Glutamatergic neuron (in vitro differentiated cells): ENCODE results near the gene KCNG2. TPM values are rescaled to one million over a fixed set of nuclear protein-coding genes. Genes with fewer than 3 reads are reported as not detected.

ENCODE experiments used
- DNase-seq: peaks from one replicate; pipeline ENCODE4 v3.0.0; 2022
- H3K27ac Mint-ChIP-seq: one replicate; pipeline ENCODE4 v1.8.0; 2020; ENCODE audit warnings: mild to moderate bottlenecking, mixed read lengths, inconsistent platforms; ENCODE audit not compliant: unreplicated experiment
- H3K27me3 Mint-ChIP-seq: one replicate; pipeline ENCODE4 v1.8.0; 2020; ENCODE audit warnings: mild to moderate bottlenecking, moderate library complexity, mixed read lengths, inconsistent platforms; ENCODE audit not compliant: unreplicated experiment
- H3K36me3 Mint-ChIP-seq: one replicate; pipeline ENCODE4 v1.8.0; 2020; ENCODE audit warnings: mild to moderate bottlenecking, mixed read lengths, inconsistent platforms; ENCODE audit not compliant: unreplicated experiment
- H3K4me1 Mint-ChIP-seq: one replicate; pipeline ENCODE4 v1.8.0; 2020; ENCODE audit warnings: mild to moderate bottlenecking, low read depth, mixed read lengths, inconsistent platforms; ENCODE audit not compliant: unreplicated experiment
- H3K4me3 Mint-ChIP-seq: one replicate; pipeline ENCODE4 v1.8.0; 2020; ENCODE audit warnings: mild to moderate bottlenecking, mixed read lengths, inconsistent platforms; ENCODE audit not compliant: unreplicated experiment
- H3K9me3 Mint-ChIP-seq: one replicate; pipeline ENCODE4 v1.8.0; 2020; ENCODE audit warnings: mild to moderate bottlenecking, moderate library complexity, mixed read lengths, inconsistent platforms; ENCODE audit not compliant: unreplicated experiment
- total RNA-seq: library from RNA; stranded (reverse); fragmentation: NEBNext Ultra II Directional; extraction: Animal tissue kit (Norgen Biotek cat#: 25700); gene quantifications from one replicate; pipeline ENCODE4 v1.2.1, GENCODE V29; 2021; ENCODE audit not compliant: unreplicated experiment
- TF ChIP-seq, protein P1 (sequence below): fragments of 200-600 bp; sonication (generic); IDR thresholded peaks from one replicate; pipeline ENCODE4 v1.5.0; 2021; ENCODE audit not compliant: partially characterized antibody, unreplicated experiment

KCNG2 gene
- total RNA-seq, 1 donor from 2014 or later, result 1.6 TPM

DNA sequence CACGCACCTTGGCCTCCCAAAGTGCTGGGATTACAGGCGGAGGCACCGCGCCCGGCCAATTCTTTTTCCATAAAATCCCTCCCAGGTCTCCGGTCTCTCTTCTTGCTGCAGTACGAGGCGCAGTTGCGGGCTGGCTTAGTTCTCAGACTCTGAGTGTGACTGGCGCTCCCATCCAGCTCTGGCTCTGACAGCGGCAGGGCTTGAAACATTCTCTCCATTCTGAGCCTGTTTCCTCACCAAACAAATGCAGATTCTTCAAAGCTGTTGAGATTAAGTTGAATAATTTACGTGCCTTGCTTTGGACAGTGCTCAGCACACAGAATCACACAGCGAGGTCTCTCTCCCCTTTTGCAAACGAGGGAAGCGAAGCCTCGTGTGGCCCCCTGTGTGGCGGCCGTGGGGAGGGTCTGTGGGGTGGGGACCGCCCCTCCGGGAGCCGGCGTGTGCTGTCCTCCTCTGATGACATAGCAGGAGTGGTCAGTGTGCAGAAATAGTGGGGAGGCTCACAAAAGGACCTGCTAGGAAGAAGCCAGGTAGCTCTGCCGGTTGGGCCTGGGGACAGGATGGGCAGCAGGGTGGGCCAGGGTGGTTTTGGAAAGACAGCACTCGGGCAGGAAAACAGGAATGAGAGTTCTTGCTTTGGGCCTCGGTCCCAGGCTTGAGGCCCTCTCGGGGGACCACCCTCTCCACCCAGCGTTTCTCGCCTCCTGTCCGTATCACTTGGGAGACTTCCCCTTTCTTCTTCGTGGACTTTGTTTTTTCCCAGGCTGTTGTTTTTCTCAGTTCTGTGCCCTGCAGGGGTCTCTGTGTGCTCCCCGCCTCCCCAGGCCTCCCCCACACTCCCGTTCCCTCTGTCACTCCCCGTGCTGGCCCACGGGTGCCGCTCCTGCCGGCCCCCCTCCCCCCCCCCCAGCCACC, 75.0 kb downstream of the KCNG2 start:
- H3K27ac Mint-ChIP-seq, result no peak overlapping the region
- peaks cover 6% of the 10 kb centered on the region for H3K27me3 Mint-ChIP-seq
- H3K9me3 Mint-ChIP-seq, result peaks cover 13% of the 10 kb centered on the region
- H3K36me3 Mint-ChIP-seq, result no peaks in the 10 kb centered on the region
- no peak overlapping the region for H3K4me3 Mint-ChIP-seq
- TF ChIP-seq, protein P1, sequence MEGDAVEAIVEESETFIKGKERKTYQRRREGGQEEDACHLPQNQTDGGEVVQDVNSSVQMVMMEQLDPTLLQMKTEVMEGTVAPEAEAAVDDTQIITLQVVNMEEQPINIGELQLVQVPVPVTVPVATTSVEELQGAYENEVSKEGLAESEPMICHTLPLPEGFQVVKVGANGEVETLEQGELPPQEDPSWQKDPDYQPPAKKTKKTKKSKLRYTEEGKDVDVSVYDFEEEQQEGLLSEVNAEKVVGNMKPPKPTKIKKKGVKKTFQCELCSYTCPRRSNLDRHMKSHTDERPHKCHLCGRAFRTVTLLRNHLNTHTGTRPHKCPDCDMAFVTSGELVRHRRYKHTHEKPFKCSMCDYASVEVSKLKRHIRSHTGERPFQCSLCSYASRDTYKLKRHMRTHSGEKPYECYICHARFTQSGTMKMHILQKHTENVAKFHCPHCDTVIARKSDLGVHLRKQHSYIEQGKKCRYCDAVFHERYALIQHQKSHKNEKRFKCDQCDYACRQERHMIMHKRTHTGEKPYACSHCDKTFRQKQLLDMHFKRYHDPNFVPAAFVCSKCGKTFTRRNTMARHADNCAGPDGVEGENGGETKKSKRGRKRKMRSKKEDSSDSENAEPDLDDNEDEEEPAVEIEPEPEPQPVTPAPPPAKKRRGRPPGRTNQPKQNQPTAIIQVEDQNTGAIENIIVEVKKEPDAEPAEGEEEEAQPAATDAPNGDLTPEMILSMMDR, result no peak
- H3K4me1 Mint-ChIP-seq, result peaks cover 4% of the 10 kb centered on the region
- DNase-seq, result no peak

DNA sequence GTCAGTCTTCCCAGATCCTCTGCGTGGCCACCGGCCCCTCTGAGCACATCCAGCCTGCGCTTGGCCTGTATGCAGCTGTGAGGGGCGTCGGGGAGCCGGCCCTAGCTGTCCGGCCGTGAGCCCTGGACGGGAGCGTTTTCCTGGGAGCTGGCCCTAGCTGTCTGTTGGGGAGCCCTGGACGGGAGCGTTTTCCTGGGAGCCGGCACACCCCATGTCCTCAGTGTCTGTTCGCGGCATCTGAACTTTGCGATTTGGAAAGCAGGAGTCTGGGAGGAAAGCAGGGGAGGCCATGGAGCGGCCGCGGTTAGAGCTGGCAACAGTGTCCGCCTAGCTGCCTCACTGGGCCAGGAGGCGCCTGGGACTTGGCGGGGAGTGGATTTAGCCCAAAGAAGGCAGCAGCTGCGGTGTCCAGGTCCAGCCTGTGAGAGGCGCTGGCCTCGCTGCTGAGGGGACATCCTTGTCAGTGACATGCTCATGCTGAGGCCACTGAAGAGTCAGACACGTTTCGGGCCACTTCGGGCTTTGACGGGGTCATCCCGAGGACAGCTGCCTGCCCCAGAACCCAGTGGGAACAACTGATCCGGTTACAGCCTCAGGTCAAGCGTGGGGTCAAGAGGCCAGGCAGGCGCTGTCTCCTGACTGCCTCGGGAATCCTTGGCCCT, 75.8 kb downstream of the KCNG2 start:
- DNase-seq, result no peak
- Mint-ChIP-seq H3K4me3 (no peak overlapping the region), H3K36me3 (peaks cover 3% of the 10 kb centered on the region), H3K4me1 (peaks cover 4% of the 10 kb centered on the region), H3K27me3 (peaks cover 6% of the 10 kb centered on the region), H3K27ac (no peak overlapping the region), H3K9me3 (peaks cover 12% of the 10 kb centered on the region)
- TF ChIP-seq, protein P1, result no peak

DNA sequence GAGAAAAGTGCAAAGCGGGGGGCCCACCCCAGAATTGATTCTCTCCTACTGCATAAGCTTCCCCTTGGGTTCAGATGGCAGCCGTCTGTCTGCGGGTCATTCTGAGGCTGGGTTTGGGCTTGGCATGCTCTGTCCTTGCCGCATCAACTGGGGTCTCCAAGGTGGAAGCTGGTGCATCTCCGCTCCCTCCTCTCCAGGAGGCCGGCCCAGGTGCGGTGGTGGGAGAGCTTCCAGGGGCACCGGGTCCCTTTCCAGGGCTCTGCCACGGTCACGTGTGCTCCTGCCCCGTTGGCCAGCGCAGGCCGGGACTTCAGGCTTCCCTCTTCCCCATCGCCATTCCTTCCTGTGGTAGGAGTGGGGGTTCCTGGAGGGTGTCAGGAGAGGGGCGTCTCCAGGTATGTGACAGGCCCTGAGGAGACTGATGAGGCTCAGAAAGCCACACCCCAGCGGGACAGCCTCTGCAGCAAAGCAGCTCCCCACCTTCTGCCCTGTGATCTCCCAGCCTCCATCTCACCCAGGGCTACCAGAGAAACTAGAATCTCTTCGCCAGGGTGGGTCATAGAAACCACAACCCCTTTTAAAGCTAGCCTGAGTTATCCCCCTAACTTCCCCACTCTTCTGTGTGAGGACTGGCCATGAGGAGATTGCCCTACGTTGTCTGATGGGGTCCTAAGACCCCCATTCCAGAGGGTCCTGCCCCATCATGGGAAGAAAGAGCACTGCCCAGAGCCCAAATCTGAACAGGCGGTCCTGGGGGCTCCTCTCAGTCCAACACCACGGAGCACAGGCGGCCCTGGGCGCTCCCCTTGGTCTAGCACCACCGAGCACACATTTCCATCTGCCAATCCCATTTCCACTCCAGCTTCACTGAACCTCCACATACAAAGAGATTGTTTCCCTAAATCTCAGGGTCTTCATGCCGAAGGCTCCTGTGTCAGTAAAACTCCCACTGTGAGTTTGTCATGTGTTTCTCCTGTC, 77.1 kb downstream of the KCNG2 start:
- H3K27ac Mint-ChIP-seq, result no peak overlapping the region
- TF ChIP-seq, protein P1, result no peak

DNA sequence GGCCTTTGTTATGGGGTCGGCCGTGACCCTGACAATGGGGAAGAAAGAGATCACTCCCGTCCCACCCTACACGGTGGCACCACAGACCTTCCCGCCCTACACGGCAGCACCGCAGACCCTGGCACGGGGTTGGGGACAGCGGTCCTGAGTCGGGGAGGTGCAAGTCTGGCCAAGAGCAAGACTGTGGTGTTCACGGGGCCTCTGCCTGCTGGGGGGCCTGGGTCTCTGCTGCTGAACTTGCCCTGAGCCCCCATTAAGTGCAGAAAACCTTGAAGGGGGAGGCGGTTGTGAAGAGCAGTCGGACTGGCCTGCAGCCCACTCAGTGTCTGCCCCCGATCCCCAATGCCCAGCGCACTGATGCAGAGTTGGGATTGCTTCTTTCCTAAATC, 77.8 kb downstream of the KCNG2 start:
- no peak for DNase-seq
- TF ChIP-seq, protein P1, result no peak
- Mint-ChIP-seq H3K4me3 (no peak overlapping the region), H3K4me1 (peaks cover 4% of the 10 kb centered on the region), H3K27ac (no peak overlapping the region), H3K36me3 (peaks cover 9% of the 10 kb centered on the region), H3K9me3 (peaks cover 12% of the 10 kb centered on the region), H3K27me3 (peaks cover 8% of the 10 kb centered on the region)

More for the DNA sequence above, 77.1 kb downstream of the KCNG2 start:
- Mint-ChIP-seq H3K9me3 (peaks cover 13% of the 10 kb centered on the region), H3K27me3 (peaks cover 8% of the 10 kb centered on the region), H3K4me3 (no peak overlapping the region), H3K4me1 (peaks cover 4% of the 10 kb centered on the region), H3K36me3 (peaks cover 9% of the 10 kb centered on the region)
- no peak for DNase-seq
